ENCODE results near the gene TMCO6.

Gene TMCO6

DNA sequence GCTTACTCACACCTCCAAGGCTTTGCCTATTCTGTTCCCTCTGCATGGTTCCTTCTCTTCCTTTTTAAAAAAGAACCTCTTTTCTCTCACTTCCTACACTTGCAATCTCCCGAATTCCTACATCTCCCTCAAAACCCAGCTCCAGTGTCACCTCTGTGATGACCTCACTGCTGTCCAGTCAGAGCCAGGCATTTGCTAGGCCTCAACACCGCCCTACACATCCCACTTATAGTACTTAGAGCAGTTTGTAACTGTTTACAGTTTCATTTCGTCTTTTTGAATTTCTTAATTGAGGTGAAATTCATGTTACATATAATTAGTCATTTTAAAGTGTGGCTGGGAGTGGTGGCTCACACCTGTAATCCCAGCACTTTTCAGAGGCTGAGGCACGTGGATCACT is 37.1 kb upstream of the TMCO6 start:
- TF ChIP-seq SIN3A (IDR thresholded peaks at IDR 0.05; ENCODE audit: borderline replicate concordance, insufficient read depth, low read length) (no peak), REST (IDR thresholded peaks at IDR 0.05; ENCODE audit: insufficient read depth in 1 of 2, low read depth in 2 of 2, low read length in 2 of 2) (no peak), POLR2AphosphoS5 (IDR thresholded peaks at IDR 0.05; ENCODE audit: low read depth, low read length) (no peak), TAF1 (IDR thresholded peaks at IDR 0.05; ENCODE audit: borderline replicate concordance, insufficient read depth, low read length) (no peak), FOXP2 (optimal IDR thresholded peaks at IDR 0.05; ENCODE audit: borderline replicate concordance, extremely low read depth, extremely low read length, insufficient read depth) (no peak)

DNA sequence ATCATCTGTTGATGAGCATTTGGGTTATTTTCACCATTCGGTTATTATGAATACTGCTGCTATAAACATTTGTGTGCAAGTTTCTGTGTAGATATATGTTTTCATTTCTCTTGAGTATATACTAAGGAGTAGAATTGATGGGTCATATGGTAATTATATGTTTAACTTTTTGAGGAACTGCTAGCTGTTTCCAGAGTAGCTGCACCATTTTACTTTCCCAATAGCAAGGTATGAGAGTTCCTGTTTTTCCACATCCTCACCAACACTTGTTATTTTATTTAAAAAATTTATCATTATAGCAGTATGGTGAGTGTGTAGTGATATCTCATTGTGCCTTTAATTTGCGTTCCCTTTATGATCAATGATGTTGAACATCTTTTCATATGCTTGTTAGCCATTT is 35.5 kb upstream of the TMCO6 start:
- TF ChIP-seq TAF1 (IDR thresholded peaks at IDR 0.05; ENCODE audit: borderline replicate concordance, insufficient read depth, low read length) (no peak), REST (IDR thresholded peaks at IDR 0.05; ENCODE audit: insufficient read depth in 1 of 2, low read depth in 2 of 2, low read length in 2 of 2) (no peak), SIN3A (IDR thresholded peaks at IDR 0.05; ENCODE audit: borderline replicate concordance, insufficient read depth, low read length) (no peak), POLR2AphosphoS5 (IDR thresholded peaks at IDR 0.05; ENCODE audit: low read depth, low read length) (no peak), FOXP2 (optimal IDR thresholded peaks at IDR 0.05; ENCODE audit: borderline replicate concordance, extremely low read depth, extremely low read length, insufficient read depth) (no peak)

- TF ChIP-seq SIN3A (IDR thresholded peaks at IDR 0.05; ENCODE audit: borderline replicate concordance, insufficient read depth, low read length): no peak
- no peak for TF ChIP-seq FOXP2 (optimal IDR thresholded peaks at IDR 0.05; ENCODE audit: borderline replicate concordance, extremely low read depth, extremely low read length, insufficient read depth)
- TF ChIP-seq REST (IDR thresholded peaks at IDR 0.05; ENCODE audit: insufficient read depth in 1 of 2, low read depth in 2 of 2, low read length in 2 of 2): no peak
- no peak for TF ChIP-seq TAF1 (IDR thresholded peaks at IDR 0.05; ENCODE audit: borderline replicate concordance, insufficient read depth, low read length)
- TF ChIP-seq POLR2AphosphoS5 (IDR thresholded peaks at IDR 0.05; ENCODE audit: low read depth, low read length): no peak
These were observed 33.4 kb upstream of the TMCO6 start for GRCh38 chr5:140605879-140606278.

GRCh38 chr5:140607031-140607430 is 32.2 kb upstream of the TMCO6 start:
- TF ChIP-seq TAF1 (IDR thresholded peaks at IDR 0.05; ENCODE audit: borderline replicate concordance, insufficient read depth, low read length) (no peak), REST (IDR thresholded peaks at IDR 0.05; ENCODE audit: insufficient read depth in 1 of 2, low read depth in 2 of 2, low read length in 2 of 2) (no peak), FOXP2 (optimal IDR thresholded peaks at IDR 0.05; ENCODE audit: borderline replicate concordance, extremely low read depth, extremely low read length, insufficient read depth) (no peak), POLR2AphosphoS5 (IDR thresholded peaks at IDR 0.05; ENCODE audit: low read depth, low read length) (no peak), SIN3A (IDR thresholded peaks at IDR 0.05; ENCODE audit: borderline replicate concordance, insufficient read depth, low read length) (no peak)

DNA sequence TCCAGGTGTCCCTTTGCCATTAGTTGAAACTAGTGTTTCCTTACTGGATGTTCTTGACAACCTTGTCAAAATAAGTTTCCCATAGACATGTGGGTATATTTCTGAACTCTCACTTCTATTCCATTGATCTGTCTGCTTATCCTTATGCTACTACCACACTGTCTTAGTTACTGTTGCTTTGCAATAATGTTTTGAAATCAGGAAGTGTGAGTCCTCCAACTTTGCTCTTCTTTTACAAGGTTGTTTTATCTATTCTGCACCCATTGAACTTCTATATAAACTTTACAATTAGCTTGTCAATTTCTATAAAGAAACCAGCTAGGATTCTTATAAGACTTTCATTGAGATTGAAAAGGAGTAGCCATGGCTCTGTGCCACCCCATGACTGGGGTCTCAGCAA is 30.5 kb upstream of the TMCO6 start:
- no peak for TF ChIP-seq POLR2AphosphoS5 (IDR thresholded peaks at IDR 0.05; ENCODE audit: low read depth, low read length)
- TF ChIP-seq FOXP2 (optimal IDR thresholded peaks at IDR 0.05; ENCODE audit: borderline replicate concordance, extremely low read depth, extremely low read length, insufficient read depth): no peak
- TF ChIP-seq TAF1 (IDR thresholded peaks at IDR 0.05; ENCODE audit: borderline replicate concordance, insufficient read depth, low read length): no peak
- TF ChIP-seq REST (IDR thresholded peaks at IDR 0.05; ENCODE audit: insufficient read depth in 1 of 2, low read depth in 2 of 2, low read length in 2 of 2): no peak
- TF ChIP-seq SIN3A (IDR thresholded peaks at IDR 0.05; ENCODE audit: borderline replicate concordance, insufficient read depth, low read length): no peak
